HG03575 (cell line): Measurements from ENCODE around the gene DIDO1.

ENCODE experiments used
- ATAC-seq: cut with Tn5 transposase; IDR thresholded peaks from one replicate; pipeline ENCODE4 v1.9.1; 2021; ENCODE audit not compliant: unreplicated experiment, insufficient number of reproducible peaks, low FRiP score; ENCODE audit errors: extremely low read depth

Gene DIDO1

GRCh38 chr20:62918831-62919230, 7.5 kb downstream of the DIDO1 start:
- ATAC-seq: no peak

GRCh38 chr20:62918147-62918546, 8.2 kb downstream of the DIDO1 start:
- no peak for ATAC-seq

GRCh38 chr20:62917720-62918119, 8.6 kb downstream of the DIDO1 start:
- no peak for ATAC-seq

GRCh38 chr20:62916703-62917476, 9.4 kb downstream of the DIDO1 start:
- no peak for ATAC-seq

- no peak for ATAC-seq
Measured at GRCh38 chr20:62914970-62915457, 11.3 kb downstream of the DIDO1 start.

GRCh38 chr20:62914436-62914835, 11.9 kb downstream of the DIDO1 start:
- ATAC-seq: no peak

GRCh38 chr20:62913043-62913630, 13.2 kb downstream of the DIDO1 start:
- ATAC-seq: no peak

GRCh38 chr20:62911701-62912280, 14.5 kb downstream of the DIDO1 start:
- no peak for ATAC-seq

GRCh38 chr20:62910777-62911497, 15.4 kb downstream of the DIDO1 start:
- no peak for ATAC-seq

GRCh38 chr20:62910217-62910766, 16.0 kb downstream of the DIDO1 start:
- no peak for ATAC-seq

GRCh38 chr20:62908971-62909791, 17.1 kb downstream of the DIDO1 start:
- no peak for ATAC-seq

GRCh38 chr20:62907384-62908317, 18.7 kb downstream of the DIDO1 start:
- no peak for ATAC-seq

- no peak for ATAC-seq
Measured at GRCh38 chr20:62906647-62907375, 19.5 kb downstream of the DIDO1 start.

GRCh38 chr20:62906209-62906608, 20.1 kb downstream of the DIDO1 start:
- no peak for ATAC-seq

GRCh38 chr20:62905536-62906117, 20.7 kb downstream of the DIDO1 start:
- ATAC-seq: no peak

- no peak for ATAC-seq
Measured at GRCh38 chr20:62902926-62903615, 23.2 kb downstream of the DIDO1 start.
